Caco-2 (cell line): ENCODE measurements around the gene DZIP1. TPM values are rescaled to one million over a fixed set of nuclear protein-coding genes. Genes with fewer than 3 reads are reported as not detected.

Experiments
- BruUV-seq: library from RNA; stranded (reverse); fragments of 400-500 nt; replicated peaks from 2 replicates; lab custom pipeline; 2021; lab: Mats Ljungman, UMichigan
- CTCF ChIA-PET: fragments of 300-600 bp; sonication (Branson Sonifier 250); formaldehyde crosslinking; loops from one replicate; lab custom pipeline; 2022; ENCODE audit warnings: antibody characterized with exemption; lab: Charles Lee
- POLR2A ChIA-PET: fragments of 300-600 bp; sonication (Branson Sonifier 250); formaldehyde crosslinking; loops from one replicate; lab custom pipeline; 2022; ENCODE audit warnings: antibody characterized with exemption; lab: Charles Lee
- DNase-seq, 2 experiments: peaks; one replicate each; pipeline versions ENCODE4 v3.0.0 to v3.0.0-alpha.2; 2020 to 2022
- H3K27me3 ChIP-seq: replicated peaks from 2 replicates; pipeline ENCODE4 v1.6.0; 2011; ENCODE audit warnings: low read length; ENCODE audit not compliant: control insufficient read depth, insufficient read depth
- H3K36me3 ChIP-seq: 2 replicates; pipeline ENCODE4 v1.5.1; 2011; ENCODE audit warnings: low read length; ENCODE audit not compliant: control insufficient read depth, insufficient read depth
- H3K4me1 ChIP-seq: fragments of 250-450 bp; sonication (Bioruptor Pico); 2 replicates; pipeline ENCODE4 v1.5.1; 2020; ENCODE audit warnings: mild to moderate bottlenecking
- H3K4me3 ChIP-seq: 2 replicates; pipeline ENCODE4 v1.5.1; 2011; ENCODE audit warnings: low read depth, mild to moderate bottlenecking, control low read depth, low read length
- H3K9me3 ChIP-seq: fragments of 250-450 bp; sonication (Bioruptor Pico); 2 replicates; pipeline ENCODE4 v1.5.1; 2020; ENCODE audit warnings: mild to moderate bottlenecking, moderate library complexity
- H3K27ac Mint-ChIP-seq: one replicate; pipeline ENCODE4 v1.8.0; 2022; ENCODE audit warnings: mixed read lengths; ENCODE audit not compliant: unreplicated experiment
- H3K27me3 Mint-ChIP-seq: one replicate; pipeline ENCODE4 v1.8.0; 2022; ENCODE audit warnings: mixed read lengths; ENCODE audit not compliant: insufficient read depth, unreplicated experiment
- H3K36me3 Mint-ChIP-seq: one replicate; pipeline ENCODE4 v1.8.0; 2022; ENCODE audit warnings: mild to moderate bottlenecking, mixed read lengths; ENCODE audit not compliant: insufficient read depth, unreplicated experiment
- H3K4me1 Mint-ChIP-seq: one replicate; pipeline ENCODE4 v1.8.0; 2022; ENCODE audit warnings: low read depth, mixed read lengths; ENCODE audit not compliant: unreplicated experiment
- H3K4me3 Mint-ChIP-seq: one replicate; pipeline ENCODE4 v1.8.0; 2022; ENCODE audit warnings: mild to moderate bottlenecking, moderate library complexity, mixed read lengths; ENCODE audit not compliant: unreplicated experiment
- H3K9me3 Mint-ChIP-seq: one replicate; pipeline ENCODE4 v1.8.0; 2022; ENCODE audit warnings: mixed read lengths; ENCODE audit not compliant: unreplicated experiment
- intact Hi-C: fragments of 100-400 bp; cut with micrococcal nuclease; formaldehyde crosslinking; loops from one replicate; pipeline ENCODE4 v1.10.0; 2022; ENCODE audit not compliant: unreplicated experiment
- total RNA-seq: library from RNA; stranded (reverse); gene quantifications from 2 replicates; pipeline ENCODE4 v1.2.3, GENCODE V29; 2022
- TF ChIP-seq, protein P1 (sequence below), 2 experiments: fragments of 200-600 bp in 1 of 2; IDR thresholded peaks; 1 replicate in 1 of 2; 2 replicates in 1 of 2; pipeline versions ENCODE4 v1.5.1 to v1.8.0; 2011 to 2022; ENCODE audit warnings: antibody characterized with exemption in 1 of 2, control low read depth in 1 of 2, inconsistent platforms in 1 of 2, low read depth in 1 of 2, low read length in 1 of 2, mild to moderate bottlenecking in 1 of 2, moderate library complexity in 1 of 2; ENCODE audit not compliant: insufficient read depth in 1 of 2, severe bottlenecking in 1 of 2, unreplicated experiment in 1 of 2

DZIP1 gene
- total RNA-seq, 1 experiment from 2014 or later = 6.5 TPM

DNA sequence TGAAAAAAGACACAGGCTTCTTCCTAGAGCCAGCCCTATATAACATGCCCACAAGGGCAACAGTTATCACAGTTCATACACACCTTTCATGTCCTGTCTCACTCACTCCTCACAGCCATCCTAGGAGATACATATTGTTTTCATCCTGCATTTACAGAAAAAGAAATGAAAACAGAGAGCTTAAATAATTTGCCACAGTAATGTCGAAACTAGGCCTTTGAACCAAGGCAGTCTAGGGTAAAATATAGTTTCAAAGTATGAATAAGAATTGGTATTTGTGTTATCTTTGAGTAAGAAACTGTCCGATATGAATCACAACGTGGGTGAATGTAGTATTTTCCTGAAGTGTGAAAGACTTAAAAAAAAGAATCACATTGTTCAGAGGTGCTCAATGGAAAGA is 65.2 kb downstream of the DZIP1 start:
- no peaks in the 10 kb centered on the region for H3K9me3 Mint-ChIP-seq
- H3K27me3 Mint-ChIP-seq = no peaks in the 10 kb centered on the region
- POLR2A ChIA-PET = no interaction called here
- H3K27ac Mint-ChIP-seq = no peak overlapping the region
- TF ChIP-seq, protein P1, sequence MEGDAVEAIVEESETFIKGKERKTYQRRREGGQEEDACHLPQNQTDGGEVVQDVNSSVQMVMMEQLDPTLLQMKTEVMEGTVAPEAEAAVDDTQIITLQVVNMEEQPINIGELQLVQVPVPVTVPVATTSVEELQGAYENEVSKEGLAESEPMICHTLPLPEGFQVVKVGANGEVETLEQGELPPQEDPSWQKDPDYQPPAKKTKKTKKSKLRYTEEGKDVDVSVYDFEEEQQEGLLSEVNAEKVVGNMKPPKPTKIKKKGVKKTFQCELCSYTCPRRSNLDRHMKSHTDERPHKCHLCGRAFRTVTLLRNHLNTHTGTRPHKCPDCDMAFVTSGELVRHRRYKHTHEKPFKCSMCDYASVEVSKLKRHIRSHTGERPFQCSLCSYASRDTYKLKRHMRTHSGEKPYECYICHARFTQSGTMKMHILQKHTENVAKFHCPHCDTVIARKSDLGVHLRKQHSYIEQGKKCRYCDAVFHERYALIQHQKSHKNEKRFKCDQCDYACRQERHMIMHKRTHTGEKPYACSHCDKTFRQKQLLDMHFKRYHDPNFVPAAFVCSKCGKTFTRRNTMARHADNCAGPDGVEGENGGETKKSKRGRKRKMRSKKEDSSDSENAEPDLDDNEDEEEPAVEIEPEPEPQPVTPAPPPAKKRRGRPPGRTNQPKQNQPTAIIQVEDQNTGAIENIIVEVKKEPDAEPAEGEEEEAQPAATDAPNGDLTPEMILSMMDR (IDR thresholded peaks at IDR 0.05; ENCODE audit: insufficient read depth in 1 of 2, low read depth in 1 of 2, low read length in 1 of 2, severe bottlenecking in 1 of 2, unreplicated experiment in 1 of 2) = no peak
- Histone ChIP-seq H3K4me1 (no peaks in the 10 kb centered on the region), H3K4me3 (no peak overlapping the region), H3K9me3 (no peaks in the 10 kb centered on the region; the same call in 1 of the 2 replicates), H3K27me3 (no peaks in the 10 kb centered on the region), H3K36me3 (no peaks in the 10 kb centered on the region)
- H3K36me3 Mint-ChIP-seq = no peaks in the 10 kb centered on the region
- intact Hi-C loops = no loop called here
- no peaks in the 10 kb centered on the region for H3K4me1 Mint-ChIP-seq
- no peak overlapping the region for H3K4me3 Mint-ChIP-seq
- BruUV-seq = no TSS peak
- CTCF ChIA-PET = no interaction called here
- no peak for DNase-seq

DNA sequence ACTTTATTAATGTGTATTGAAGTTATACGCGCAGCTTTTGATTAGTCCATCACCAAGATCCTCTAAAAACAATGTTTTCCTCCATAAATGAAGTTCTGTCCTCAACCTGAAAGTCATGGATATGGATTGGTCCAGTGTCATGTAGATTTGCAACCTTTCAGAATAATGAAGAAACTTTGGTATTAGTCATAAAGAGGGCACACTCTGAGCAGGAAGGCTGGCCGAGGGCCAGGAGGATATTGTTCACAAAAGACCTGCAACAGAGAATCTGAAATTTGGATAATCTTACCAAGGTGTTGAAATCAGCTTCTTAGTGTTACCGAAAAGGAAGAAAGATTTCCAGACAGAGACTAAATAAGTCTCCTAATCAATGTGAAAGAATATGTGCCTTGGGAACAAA is 71.3 kb downstream of the DZIP1 start:
- H3K9me3 ChIP-seq = no peaks in the 10 kb centered on the region; the same call in 1 of the 2 replicates
- Mint-ChIP-seq H3K27me3 (peaks cover 8% of the 10 kb centered on the region), H3K4me1 (no peaks in the 10 kb centered on the region), H3K4me3 (no peak overlapping the region), H3K27ac (no peak overlapping the region), H3K9me3 (no peaks in the 10 kb centered on the region), H3K36me3 (no peaks in the 10 kb centered on the region)
- ChIA-PET CTCF (no interaction called here), POLR2A (no interaction called here)
- no peaks in the 10 kb centered on the region for H3K4me1 ChIP-seq
- H3K36me3 ChIP-seq = no peaks in the 10 kb centered on the region
- intact Hi-C loops = no loop called here
- TF ChIP-seq, protein P1 (IDR thresholded peaks at IDR 0.05; ENCODE audit: insufficient read depth in 1 of 2, low read depth in 1 of 2, low read length in 1 of 2, severe bottlenecking in 1 of 2, unreplicated experiment in 1 of 2) = no peak
- H3K4me3 ChIP-seq = no peak overlapping the region
- DNase-seq = no peak
- H3K27me3 ChIP-seq = no peaks in the 10 kb centered on the region
- BruUV-seq = no TSS peak

DNA sequence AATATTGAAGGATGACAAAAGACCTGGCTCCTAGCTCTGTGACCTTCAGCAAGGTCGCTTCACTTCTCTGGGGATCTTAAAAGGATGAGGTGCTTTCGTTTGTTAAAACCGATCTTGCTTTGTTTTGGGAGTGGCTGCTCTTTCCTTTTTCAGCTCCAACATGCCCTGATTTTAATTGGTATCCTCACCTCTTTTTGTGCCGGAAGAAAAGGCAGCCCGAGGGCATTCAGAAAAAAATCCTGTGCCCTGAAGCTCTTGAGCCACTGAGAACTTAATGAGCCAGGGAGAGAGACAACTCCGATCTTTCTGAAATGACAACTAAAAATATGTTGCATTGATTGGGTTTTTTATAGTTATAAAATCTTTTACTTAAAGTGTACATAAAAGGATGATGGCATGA is 72.6 kb downstream of the DZIP1 start:
- H3K27me3 Mint-ChIP-seq = peaks cover 8% of the 10 kb centered on the region
- intact Hi-C loops = no loop called here
- TF ChIP-seq, protein P1 (IDR thresholded peaks at IDR 0.05; ENCODE audit: insufficient read depth in 1 of 2, low read depth in 1 of 2, low read length in 1 of 2, severe bottlenecking in 1 of 2, unreplicated experiment in 1 of 2) = no peak
- no peaks in the 10 kb centered on the region for H3K9me3 ChIP-seq
- no peaks in the 10 kb centered on the region for H3K4me1 ChIP-seq
- H3K4me1 Mint-ChIP-seq = no peaks in the 10 kb centered on the region
- no peak overlapping the region for H3K4me3 Mint-ChIP-seq
- no peak overlapping the region for H3K27ac Mint-ChIP-seq
- ChIA-PET POLR2A (no interaction called here), CTCF (no interaction called here)
- no peaks in the 10 kb centered on the region for H3K27me3 ChIP-seq
- BruUV-seq = no TSS peak
- H3K36me3 ChIP-seq = no peaks in the 10 kb centered on the region
- no peaks in the 10 kb centered on the region for H3K9me3 Mint-ChIP-seq
- no peaks in the 10 kb centered on the region for H3K36me3 Mint-ChIP-seq
- no peak for DNase-seq
- H3K4me3 ChIP-seq = no peak overlapping the region
